Nucleus accumbens (tissue), 56 donors: ENCODE measurements around the gene PDGFC.

Experiments used
- DNase-seq, 56 donors: peaks; one replicate each; lab custom pipeline; 2025; lab: John Stamatoyannopoulos, UW

The PDGFC gene

DNA sequence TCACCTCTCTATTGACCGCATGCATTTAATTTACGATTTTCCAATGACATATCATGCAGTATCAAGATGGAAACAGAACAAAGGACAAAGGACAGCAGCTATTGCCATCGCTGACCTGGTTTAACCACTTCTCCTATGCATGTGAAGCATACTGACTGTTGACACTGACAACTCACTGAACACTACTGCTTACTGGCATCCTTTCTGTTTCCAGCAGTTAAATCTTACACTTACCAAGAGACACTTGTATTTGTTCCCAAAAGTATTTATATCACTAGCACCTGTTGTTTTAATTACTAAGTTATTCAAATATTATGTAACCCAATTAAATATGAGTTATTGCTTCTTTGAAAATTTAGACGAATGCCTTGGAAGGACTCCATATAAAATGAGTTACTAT is 176.7 kb downstream of the PDGFC start:
- DNase-seq = no peak

DNA sequence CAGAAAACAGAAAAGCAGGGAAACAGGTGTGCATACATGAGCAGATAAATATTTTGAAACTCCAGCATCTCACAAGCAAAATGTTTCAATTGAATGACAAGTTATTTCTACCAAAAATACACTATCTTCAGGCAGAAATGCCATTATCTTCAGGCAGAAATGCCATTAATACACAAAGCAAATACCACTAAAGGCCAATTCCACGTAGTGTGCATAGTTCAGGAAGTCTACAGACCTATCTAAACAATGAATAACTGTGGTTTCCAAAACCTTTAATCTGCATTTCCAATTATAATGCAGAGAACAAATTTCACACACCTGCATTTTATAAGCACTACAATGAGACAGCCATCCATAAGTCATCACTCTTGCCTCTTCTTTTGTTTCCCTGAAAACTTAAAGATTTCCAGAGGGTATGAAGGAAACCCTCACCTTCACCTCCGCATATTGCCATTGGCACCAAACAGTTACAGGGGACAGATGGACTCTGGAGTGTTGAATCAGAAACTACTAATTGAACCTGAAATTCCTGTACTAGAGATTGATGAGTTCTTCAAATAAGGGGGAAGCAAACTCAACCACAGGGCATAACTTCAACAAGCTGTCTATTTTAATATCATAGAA is 179.0 kb downstream of the PDGFC start:
- DNase-seq = no peak

DNA sequence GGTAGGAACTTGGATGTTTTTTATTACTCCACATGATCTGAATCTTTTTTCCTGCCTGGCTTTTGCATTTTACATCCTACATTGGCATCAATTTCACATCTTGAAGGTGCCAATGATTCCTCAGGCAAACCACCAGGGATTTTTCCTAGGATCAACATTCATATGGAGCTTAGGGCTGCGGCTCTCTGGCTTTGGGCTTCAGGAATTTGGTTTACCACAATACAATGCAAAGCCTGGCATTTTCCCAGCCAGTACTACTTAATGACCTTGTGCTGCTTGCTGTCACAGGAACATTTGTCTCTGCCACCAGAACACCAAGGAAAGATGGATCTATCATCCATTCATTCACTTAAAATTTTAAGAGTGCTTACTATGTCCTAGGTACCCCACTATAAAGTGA is 180.7 kb downstream of the PDGFC start:
- no peak for DNase-seq

DNA sequence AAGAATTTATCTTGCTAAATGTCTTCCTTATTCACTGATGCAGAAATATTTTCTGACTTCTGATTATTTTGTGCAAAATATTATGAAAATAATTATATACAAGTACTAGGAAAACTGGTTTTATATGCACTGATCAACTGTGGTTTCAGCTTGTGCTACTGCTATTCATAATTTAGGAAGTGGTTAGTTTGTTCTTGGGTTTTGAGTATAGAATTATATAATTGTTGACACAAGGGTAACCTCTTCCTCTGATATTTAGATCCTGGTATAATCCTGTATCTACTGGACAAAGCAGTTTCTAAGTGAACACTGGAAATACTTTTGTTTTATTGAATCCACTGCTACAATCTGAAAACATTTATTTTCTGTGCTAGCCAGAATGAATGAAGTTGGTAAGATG is 182.8 kb downstream of the PDGFC start:
- DNase-seq = no peak

DNA sequence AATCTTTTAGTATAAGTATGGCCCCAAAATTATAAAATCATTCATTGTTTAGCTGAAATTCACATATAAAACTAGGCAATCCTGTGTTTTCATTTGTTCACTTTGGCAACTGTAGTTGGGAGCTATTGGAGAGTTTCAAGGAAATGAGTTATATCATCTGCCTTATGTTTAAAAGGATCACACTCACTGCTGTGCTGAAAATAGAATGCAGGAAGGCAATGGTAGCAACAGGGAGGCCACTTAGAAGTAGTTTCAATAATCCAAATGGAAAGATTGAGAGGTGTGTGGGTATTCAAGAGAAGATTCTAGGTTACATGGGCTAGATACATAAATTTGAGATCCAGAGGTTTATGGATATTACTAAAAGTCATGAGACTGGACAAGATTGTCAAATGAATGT is 184.9 kb downstream of the PDGFC start:
- DNase-seq = no peak

DNA sequence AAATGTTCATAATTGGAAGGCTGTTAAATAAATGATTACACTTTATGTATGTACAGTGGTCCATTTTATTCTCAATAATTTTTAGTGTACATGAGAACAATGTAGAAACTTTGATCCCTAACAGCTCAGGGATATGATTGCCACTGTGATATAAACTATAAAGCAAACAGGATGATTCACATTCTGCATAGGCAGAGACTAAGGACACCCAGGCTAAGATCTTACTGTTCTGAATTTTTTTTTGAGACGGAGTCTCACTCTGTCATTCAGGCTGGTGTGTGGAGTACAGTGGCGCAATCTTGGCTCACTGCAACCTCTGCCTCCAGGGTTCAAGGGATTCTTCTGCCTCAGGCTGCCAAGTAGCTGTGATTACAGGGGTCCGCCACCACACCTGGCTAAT is 186.6 kb downstream of the PDGFC start:
- no peak for DNase-seq

DNA sequence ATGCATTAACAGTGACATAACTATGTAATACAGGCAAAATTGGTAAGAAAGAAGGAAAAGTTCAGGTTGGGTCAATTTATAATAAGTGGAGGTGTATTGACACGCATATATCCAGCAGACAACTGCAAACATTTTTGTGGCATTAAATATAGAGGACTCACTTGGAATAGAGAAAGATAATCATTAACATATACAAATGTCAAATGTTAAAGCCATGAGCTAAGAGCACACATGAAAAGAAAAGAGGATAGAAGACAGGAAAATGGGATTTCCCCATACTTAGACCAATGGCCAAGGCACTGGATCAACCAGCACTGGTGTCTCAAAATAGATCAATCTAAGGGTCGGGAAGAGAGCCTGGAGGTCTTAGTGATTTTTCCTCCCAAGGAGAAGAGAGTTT is 187.6 kb downstream of the PDGFC start:
- DNase-seq = no peak

DNA sequence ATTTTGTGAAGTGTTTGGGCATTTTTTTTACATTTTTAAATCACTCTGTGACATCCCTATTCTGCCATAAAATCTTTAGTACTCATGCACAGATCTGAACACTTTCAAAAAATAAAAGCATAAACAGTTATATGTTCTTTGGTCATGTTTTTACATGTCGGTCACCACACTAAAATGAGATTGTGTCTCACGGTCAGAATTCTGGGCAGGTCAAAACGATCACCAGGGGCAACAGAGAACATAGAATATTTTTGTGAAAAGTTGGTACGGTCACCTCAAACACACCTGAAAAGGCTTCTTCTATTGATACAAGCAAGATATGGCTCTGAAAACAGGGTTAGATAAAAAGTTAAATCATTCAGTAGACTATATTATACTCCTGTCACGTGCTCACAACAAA is 189.1 kb downstream of the PDGFC start:
- DNase-seq = no peak

DNA sequence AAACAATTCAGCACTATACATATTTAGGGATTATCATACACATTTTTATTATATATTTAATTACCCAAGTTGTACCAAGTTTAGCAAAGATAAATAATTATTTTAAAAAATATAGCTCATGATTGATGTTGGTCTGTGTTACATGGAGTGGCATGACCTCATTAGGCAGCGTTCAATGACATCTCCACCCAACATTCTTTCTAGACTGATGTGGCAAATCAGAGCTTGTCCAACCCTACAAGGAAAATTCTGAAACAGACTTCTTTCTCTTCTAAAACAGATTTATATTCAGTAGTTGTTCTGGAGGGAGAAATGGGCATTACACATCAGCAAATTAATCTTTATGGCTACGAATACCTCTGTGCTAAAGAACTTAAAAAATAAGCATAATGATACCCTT is 189.7 kb downstream of the PDGFC start:
- no peak for DNase-seq

DNA sequence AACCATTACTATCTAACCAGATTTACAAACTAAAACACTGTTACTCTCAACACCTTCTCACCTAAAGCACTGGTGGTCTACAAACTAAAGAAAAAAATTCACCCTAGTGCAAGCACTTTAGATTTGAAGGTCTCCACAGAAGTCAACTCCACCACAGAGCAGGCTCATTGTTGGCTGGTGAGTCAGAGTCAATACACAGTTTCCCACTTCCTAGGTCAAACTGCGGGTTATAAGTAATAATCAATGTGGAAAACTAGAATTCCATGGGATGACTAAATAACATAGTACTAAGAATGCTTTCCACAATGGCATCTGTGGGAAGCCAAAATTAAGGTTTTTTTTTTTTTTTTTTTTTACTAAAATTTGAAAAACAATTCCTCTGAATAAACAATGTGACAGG is 191.8 kb downstream of the PDGFC start:
- no peak for DNase-seq

DNA sequence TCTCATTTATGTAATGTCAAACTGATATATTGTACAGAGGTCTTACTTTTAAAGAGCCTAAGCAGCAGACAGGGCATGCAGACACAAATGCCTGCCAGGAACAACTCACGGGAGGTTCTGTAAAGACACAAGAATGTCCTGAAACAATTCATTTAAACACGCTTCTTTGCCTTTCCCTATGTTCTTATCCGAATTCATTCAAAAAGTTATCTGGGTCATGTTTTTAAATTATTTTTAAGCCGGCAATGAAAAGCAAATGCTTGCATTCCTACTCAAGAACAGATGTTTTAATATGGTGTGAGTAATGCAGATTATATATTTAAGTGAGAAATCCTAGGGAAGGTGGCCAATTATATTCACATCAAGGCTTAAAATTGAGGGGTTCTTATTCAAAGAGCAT is 192.6 kb downstream of the PDGFC start:
- DNase-seq = no peak

DNA sequence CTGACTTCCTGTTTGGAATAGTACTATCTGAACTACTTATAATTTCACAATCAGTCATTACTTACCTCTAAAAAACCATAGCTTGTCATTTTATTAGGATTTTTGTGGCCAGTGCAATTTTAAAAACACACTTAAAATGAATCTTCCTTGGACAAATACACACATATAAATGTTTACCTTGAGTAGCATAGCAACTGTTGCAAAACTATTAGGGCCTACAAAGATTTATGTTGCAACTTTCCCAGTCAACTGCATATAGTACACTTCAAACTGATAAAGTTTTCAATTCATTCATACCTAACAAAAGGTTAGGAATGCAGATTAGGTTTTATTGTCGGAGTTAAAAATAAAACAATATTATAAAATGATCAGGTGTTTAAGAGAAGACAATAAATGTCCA is 193.0 kb downstream of the PDGFC start:
- no peak for DNase-seq

DNA sequence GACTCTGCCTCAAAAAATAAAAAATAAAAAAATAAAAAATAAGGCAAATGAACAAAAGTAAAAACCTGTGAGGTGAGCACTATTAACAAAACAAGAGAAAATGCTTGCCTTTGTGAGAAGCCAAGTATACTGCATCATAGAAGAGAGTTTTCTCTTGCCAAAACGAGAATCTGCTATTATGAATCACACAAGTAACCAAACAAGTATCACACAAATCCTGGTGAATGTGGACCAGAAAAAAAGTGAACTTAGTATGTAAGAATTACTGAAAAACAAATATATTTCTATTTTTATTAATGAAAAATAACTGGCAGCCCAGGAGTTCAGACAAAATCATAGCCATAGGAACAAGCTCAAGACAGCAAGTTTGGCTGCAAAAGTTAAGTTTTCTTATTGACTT is 193.5 kb downstream of the PDGFC start:
- no peak for DNase-seq

DNA sequence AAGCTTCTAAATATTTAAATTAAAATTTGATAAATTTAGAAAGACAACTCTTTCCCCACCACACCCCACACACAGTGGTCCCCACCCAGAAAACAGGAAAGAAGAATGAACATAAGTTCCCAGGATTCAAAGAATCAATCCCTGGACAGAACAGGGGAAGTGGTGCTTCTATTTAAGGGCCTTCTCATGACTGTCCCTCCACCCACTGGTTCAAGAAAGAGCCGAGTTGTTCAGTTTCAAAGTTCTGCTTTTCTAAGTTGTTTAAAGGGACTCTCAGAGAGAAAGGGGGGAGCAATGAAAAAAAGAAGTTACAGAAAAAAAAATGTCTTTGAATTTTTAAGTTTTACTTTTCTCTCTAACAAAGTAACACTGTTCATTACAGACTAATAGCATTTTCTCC is 195.8 kb downstream of the PDGFC start:
- peak in 1 of 56 donors; percentile 25 for DNase-seq

DNA sequence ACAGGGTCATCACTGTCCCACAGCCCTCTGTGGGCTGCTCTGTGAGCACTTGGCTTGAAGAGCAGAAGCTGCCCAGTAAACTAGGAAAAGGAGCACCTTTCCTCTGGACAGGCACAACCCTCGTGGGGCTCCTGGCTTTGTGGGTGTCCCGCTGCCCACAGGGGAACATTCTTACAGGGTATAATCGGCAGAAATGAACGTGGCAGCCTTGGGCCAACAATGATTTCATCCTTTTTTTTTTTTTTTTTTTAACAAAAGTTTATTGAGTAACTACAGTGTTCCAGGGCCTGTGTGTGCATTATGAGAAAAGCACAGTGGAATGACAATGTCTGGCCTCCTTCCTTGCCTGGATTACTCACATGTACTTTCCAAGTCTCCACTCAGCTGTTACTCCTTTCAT is 197.2 kb downstream of the PDGFC start:
- DNase-seq = no peak

DNA sequence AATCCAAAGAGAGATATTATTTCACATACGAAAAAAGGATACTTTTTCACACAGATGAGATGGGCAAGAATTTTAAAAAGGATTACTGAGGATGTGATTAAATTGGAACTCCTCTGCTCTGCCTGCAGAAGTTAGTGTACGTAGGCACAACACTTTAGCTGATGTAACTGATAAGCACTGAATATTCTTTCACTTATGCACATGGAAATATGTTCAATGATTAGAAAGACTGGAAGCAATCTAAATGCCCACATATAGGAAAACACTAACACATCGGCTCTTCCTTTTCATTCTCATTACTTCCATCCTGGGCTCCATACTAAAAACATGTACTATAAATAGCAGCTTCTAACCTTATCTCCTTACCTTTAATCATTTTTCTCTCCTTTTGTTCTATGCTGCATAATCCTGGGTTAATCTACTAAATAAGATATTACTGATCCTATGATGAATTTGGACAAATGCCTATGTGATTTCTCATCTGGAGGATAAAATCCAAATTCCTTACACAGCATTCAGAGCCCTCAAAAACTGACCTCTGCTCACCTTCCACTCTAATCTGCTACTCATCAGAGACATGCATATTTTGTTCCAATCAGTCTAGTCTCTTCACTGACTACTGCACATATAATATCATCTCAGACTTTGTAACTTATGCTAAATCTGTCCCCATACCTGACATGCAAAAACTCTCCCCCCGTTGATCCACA is 197.8 kb downstream of the PDGFC start:
- no peak for DNase-seq

DNA sequence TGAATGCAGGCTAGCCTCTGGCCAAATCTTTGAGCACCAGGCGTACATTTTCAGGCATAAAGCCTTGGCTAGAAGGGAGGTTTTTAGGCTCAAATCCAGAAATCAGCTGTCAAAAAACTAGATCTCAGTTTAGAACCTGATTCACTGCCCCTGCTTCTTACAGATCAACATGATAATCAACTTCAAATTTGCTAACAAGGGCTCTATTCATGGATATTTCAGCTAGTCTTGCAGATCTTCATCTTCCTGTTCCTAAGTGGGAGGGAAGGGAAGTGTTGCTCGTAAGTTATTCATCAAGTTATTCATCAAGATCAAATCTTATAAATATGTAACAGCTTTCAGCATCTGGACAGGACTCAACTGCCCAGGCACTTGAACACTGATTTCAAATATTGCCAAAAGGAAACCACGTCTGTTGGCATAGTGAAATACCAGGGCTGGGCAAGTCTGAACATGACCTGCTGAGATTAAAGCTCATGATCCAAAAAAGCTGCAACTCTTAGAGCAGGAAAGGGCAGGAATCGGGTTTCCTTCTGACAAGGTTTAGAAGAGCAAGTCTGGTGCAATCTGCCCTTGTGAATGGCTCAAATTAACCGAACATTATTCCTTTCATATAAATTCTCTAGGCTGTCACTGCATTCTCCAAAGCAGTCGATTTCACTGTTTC is 200.3 kb downstream of the PDGFC start:
- peak in 21 of 56 donors; percentile 0 to 53 (median 15) for DNase-seq

DNA sequence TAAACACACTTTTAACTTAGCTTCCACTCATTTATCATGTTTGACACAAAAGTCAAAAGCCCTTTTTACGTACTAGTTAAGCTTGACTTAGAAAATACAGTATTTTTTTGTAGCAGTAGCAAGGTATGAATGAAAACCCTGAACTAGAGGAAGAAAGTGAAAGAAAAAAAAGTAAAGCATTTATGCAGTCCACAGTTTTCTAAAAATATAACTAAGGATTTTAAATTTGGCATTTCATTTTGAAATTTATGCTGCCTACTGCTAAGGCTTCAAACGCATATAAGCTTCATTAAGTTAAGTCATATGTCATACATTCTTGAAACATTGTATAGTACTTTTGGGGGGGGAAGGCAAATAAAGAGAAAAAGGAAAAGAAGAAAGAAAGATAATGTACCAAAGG is 201.5 kb downstream of the PDGFC start:
- DNase-seq = no peak

DNA sequence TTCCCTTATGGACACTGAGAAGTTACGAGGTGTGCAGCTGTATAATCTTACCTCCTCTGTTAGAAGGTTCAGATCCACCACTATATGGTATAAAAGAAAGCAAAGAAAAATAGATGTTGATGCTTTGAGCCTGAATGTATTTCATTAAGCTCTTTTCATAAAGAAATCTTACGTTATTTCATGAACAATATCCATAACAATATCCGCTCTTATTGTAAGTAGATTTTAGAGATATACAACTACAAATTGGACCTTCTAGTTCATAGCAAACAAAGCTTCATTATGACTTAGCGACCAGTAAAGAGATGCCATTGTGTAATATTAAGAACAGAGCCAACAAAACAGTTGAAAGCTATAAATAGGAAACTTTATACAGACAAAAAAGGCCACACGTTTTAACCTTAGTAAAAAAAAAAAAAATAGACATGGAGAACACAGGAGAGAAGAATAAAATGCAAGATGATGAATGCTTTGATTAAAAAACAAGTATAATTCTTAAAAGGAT is 203.6 kb downstream of the PDGFC start:
- no peak for DNase-seq

DNA sequence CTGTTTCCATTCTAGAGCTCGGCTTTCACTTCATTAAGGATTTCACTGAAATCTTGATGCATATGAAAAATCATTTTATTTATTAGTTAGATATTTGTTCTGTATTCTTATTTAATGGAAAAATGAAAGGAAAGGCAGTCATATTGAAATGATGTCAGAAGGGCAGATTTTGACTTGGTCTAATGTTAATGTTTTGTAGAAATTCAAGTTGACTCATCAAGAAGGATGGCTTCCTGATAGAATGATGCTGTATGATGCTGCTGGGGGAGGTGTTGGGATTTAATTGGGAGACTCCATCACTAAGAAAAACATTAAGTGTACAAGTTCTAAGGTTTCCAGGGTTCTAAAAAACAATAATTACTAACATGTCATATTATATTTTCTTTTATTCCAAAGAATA is 204.8 kb downstream of the PDGFC start:
- DNase-seq = no peak

DNA sequence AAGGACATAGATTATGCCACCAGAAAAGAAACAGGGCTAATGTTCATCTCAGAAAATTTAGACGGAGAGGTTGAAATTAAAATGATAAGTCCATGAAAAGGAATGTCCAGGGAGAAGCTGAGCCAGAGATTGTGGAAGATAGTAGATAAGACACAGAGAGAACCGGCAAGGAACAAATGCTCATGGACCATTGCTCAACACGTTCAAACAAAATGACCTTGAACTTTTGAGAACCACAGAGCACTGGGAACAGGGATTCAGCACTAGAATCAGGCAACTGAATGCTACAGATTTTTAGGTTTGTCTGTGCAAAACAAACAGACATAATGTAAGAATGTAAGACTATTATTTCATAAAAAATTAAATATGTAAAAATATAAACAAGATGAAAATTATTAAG is 206.3 kb downstream of the PDGFC start:
- DNase-seq = no peak

DNA sequence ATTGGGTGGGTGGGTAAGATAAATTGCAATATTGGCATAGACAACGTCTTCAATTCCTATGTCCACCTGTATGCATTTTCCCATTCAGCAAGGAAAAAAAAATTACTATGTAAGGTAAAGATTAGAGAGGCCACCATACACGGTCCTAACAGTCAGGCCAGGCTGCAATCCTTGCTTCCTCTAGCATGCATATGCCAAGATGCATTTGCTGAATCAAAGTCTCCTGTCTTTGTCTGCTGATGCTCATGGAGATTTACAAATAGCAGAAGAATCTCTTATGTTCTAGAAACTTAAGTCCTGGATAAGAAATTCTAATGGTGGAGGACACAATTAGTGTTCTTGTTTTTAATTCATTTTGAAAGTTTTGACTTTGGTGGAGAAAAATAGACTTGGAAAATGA is 206.8 kb downstream of the PDGFC start:
- no peak for DNase-seq
